Epithelial cell of proximal tubule (primary cell): Measurements from ENCODE around the gene SH3D19. TPM values are rescaled to one million over a fixed set of nuclear protein-coding genes. Genes with fewer than 3 reads are reported as not detected.

Experiments used
- DNase-seq: peaks from one replicate; pipeline ENCODE4 v3.0.0-alpha.2; 2011; ENCODE audit warnings: low read depth
- H3K4me3 ChIP-seq: 2 replicates; pipeline ENCODE4 v1.5.1; 2011; ENCODE audit warnings: low read depth, mild to moderate bottlenecking, low read length
- CTCF ChIP-seq: conservative IDR thresholded peaks from 2 replicates; pipeline ENCODE4 v1.5.1; 2012; ENCODE audit warnings: low read depth, mild to moderate bottlenecking, low read length
- total RNA-seq: library from RNA; depleted of rRNA; stranded (reverse); fragments of >200 nt; gene quantifications from 2 replicates; pipeline ENCODE4 v1.2.3, GENCODE V29; 2015

Gene SH3D19
- total RNA-seq, 1 donor from 2014 or later: 14.8 TPM

DNA sequence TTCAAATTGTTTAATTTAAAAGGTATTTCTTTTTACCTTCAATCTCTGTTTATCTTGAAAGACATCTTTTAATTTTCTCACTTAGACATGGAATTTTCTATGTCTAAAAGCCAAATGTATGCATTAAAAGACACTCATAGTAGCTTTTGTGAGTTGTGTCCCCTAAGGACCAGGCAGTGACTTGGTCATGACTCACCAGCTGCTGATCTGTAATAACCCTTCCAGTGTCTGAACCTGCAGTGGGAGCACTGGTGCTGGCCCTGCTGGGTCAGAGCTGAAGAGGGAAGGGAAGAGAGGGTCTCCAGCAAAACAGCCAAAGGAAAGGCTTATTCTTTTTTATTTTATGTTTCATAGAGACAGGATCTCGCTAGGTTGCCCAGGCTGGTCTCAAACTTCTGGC is 31.1 kb upstream of the SH3D19 start:
- no peak for DNase-seq
- no peak for TF ChIP-seq CTCF
- no peak overlapping the region for H3K4me3 ChIP-seq

GRCh38 chr4:151355155-151355554 is 29.8 kb upstream of the SH3D19 start:
- no peak for TF ChIP-seq CTCF
- DNase-seq: no peak
- no peak overlapping the region for H3K4me3 ChIP-seq

- no peak overlapping the region for H3K4me3 ChIP-seq
- DNase-seq: no peak
- TF ChIP-seq CTCF: no peak
Measured at GRCh38 chr4:151347490-151348235, 22.3 kb upstream of the SH3D19 start.

- no peak for DNase-seq
- H3K4me3 ChIP-seq: no peak overlapping the region
- TF ChIP-seq CTCF: no peak
Measured at GRCh38 chr4:151344948-151345347, 19.5 kb upstream of the SH3D19 start.

- H3K4me3 ChIP-seq: no peak overlapping the region
- DNase-seq: no peak
- TF ChIP-seq CTCF: no peak
Measured at GRCh38 chr4:151340751-151341385, 15.5 kb upstream of the SH3D19 start.

DNA sequence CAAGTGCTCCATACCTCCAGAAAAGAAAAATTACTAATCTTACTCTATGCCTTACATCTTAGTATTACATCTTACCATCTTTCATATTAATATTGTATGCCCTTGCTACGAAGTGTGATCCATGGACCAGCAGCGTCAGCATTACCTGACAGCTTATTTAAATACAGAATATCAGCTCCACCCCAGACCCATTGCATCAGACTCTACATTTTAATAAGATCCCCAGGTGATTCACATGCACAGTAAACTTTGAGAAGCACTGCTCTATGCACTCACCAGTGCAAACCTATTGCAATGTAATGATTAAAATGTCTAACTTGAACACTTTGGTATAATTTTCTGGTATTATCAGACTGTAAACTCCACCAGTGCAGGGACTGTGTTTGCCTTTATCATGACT is 14.1 kb upstream of the SH3D19 start:
- no peak for TF ChIP-seq CTCF
- H3K4me3 ChIP-seq: no peak overlapping the region
- no peak for DNase-seq
